Aorta (tissue), 5 donors: ENCODE measurements around the gene MAP3K5. TPM values are rescaled to one million over a fixed set of nuclear protein-coding genes. Genes with fewer than 3 reads are reported as not detected.

ENCODE experiments used
- ATAC-seq: fragments of 200-7000 bp; cut with Tn5 transposase; one replicate; pipeline ENCODE4 v1.9.1; 2022; ENCODE audit warnings: moderate library complexity; ENCODE audit not compliant: low FRiP score
- DNase-seq, 2 donors: peaks; one replicate each; pipeline ENCODE4 v3.0.0-alpha.2; 2020
- H3K27ac ChIP-seq, 2 donors: one replicate each; pipeline ENCODE4 v1.5.1; 2013; ENCODE audit warnings: low read length in 2 of 2, mild to moderate bottlenecking in 2 of 2, moderate library complexity in 2 of 2, control low read depth in 1 of 2, inconsistent platforms in 1 of 2, low read depth in 1 of 2
- H3K27me3 ChIP-seq, 2 donors: one replicate each; pipeline ENCODE4 v1.6.1; 2013; ENCODE audit warnings: control low read depth in 1 of 2, low read length in 1 of 2, mild to moderate bottlenecking in 1 of 2, moderate library complexity in 1 of 2; ENCODE audit not compliant: insufficient read depth in 2 of 2, control insufficient read depth in 1 of 2
- H3K36me3 ChIP-seq, 2 donors: one replicate each; pipeline ENCODE4 v1.6.1; 2013; ENCODE audit warnings: control low read depth in 1 of 2, low read length in 1 of 2, mild to moderate bottlenecking in 1 of 2; ENCODE audit not compliant: insufficient read depth in 2 of 2, control insufficient read depth in 1 of 2
- H3K4me1 ChIP-seq, 2 donors: one replicate each; pipeline ENCODE4 v1.6.1; 2013; ENCODE audit warnings: low read length in 2 of 2, control low read depth in 1 of 2, mild to moderate bottlenecking in 1 of 2, moderate library complexity in 1 of 2; ENCODE audit not compliant: insufficient read depth in 2 of 2, control insufficient read depth in 1 of 2
- H3K4me3 ChIP-seq, 2 donors: one replicate each; pipeline ENCODE4 v1.5.1; 2013; ENCODE audit warnings: low read length in 2 of 2, control low read depth in 1 of 2, mild to moderate bottlenecking in 1 of 2
- H3K9me3 ChIP-seq: one replicate; pipeline ENCODE4 v1.6.1; 2013; ENCODE audit warnings: mild to moderate bottlenecking, low read length; ENCODE audit not compliant: control insufficient read depth
- WGBS, 2 donors: extraction: QIAGEN DNeasy Blood & Tissue Kit; methylation state at CpG; one replicate each; pipeline ENCODE4 v1.1.7; 2013; 5-methylcytosine and 5-hydroxymethylcytosine counted together
- intact Hi-C, 2 donors: fragments of 100-400 bp; cut with DNase I; formaldehyde crosslinking; loops; one replicate each; pipeline versions ENCODE4 v1.14.2 to v1.15.0; 2022
- polyA plus RNA-seq, 2 donors: library from polyadenylated mRNA; stranded (reverse); fragments of 200-250 nt; gene quantifications; one replicate each; pipeline ENCODE4 v1.2.3, GENCODE V29; 2013
- total RNA-seq, 2 donors: library from RNA; stranded (reverse); fragmentation: NEBNext Ultra II Directional; extraction: Animal tissue kit (Norgen Biotek cat#: 25700); gene quantifications; one replicate each; pipeline ENCODE4 v1.2.1, GENCODE V29; 2021
- donor health status: healthy with polysubstance abuse.
- donor health status: Bipolar disorder and iron deficiency.
- donor health status: DM: no; HTN: no; CAD: no.
- donor health status: DM: no; HTN: no; CAD: no.
- donor health status: DM: yes; HTN: yes; CAD: no.

The MAP3K5 gene
- total and polyA plus RNA-seq, 4 donors = 16.2 to 48.4 (median 35.7) TPM

- WGBS, 2 donors = 31 to 43% methylated on average over 4 of the region's 4 CpGs
- H3K9me3 ChIP-seq = no peaks in the 10 kb centered on the region
- DNase-seq (no peak), ATAC-seq (no peak)
- peaks cover 3 to 26% of the 10 kb centered on the region in 2 donors for H3K4me1 ChIP-seq
- H3K36me3 ChIP-seq = no peaks in the 10 kb centered on the region
- H3K27ac ChIP-seq = peak overlapping the region; percentile 50 to 83
- peak overlapping the region in 1 of 2 donors; percentile 28 for H3K4me3 ChIP-seq
- no peaks in the 10 kb centered on the region for H3K27me3 ChIP-seq
- intact Hi-C loops = loop anchor here in 1 of 2 donors (5.0 kb wide), 1 partner anchor 100 kb away; no protein-coding TSS in a partner anchor
Measured at GRCh38 chr6:136787726-136788068, 4.6 kb downstream of the MAP3K5 start.

- ATAC-seq = no peak
- peak overlapping the region; percentile 30 to 55 for H3K27ac ChIP-seq
- whole genome bisulfite sequencing, 2 donors = 77 to 78% methylated on average over 6 of the region's 6 CpGs
Measured at GRCh38 chr6:136786658-136787057, 5.6 kb downstream of the MAP3K5 start.

GRCh38 chr6:136784910-136785746, 7.1 kb downstream of the MAP3K5 start:
- intact Hi-C loops = loop anchor here (5.0 kb wide), 2 partner anchors 38 to 98 kb away; no protein-coding TSS in a partner anchor
- Histone ChIP-seq H3K27ac (no peak overlapping the region), H3K36me3 (no peaks in the 10 kb centered on the region), H3K27me3 (no peaks in the 10 kb centered on the region), H3K4me1 (peaks cover 3 to 35% of the 10 kb centered on the region in 2 donors), H3K9me3 (no peaks in the 10 kb centered on the region), H3K4me3 (no peak overlapping the region)
- ATAC-seq = peak; percentile 60
- peak; percentile 79 to 82 for DNase-seq
- 35 to 39% methylated on average over 10 of the region's 10 CpGs for WGBS, 2 donors

More at GRCh38 chr6:136786658-136787057, 5.6 kb downstream of the MAP3K5 start:
- H3K27me3 ChIP-seq = no peaks in the 10 kb centered on the region
- peaks cover 3 to 33% of the 10 kb centered on the region in 2 donors for H3K4me1 ChIP-seq
- H3K9me3 ChIP-seq = no peaks in the 10 kb centered on the region
- H3K36me3 ChIP-seq = no peaks in the 10 kb centered on the region
- intact Hi-C loops = loop anchor here in 1 of 2 donors (5.0 kb wide), 1 partner anchor 99 kb away; no protein-coding TSS in a partner anchor
- no peak for DNase-seq
- no peak overlapping the region for H3K4me3 ChIP-seq

- intact Hi-C loops = loop anchor here in 1 of 2 donors (5.0 kb wide), 1 partner anchor 37 kb away; no protein-coding TSS in a partner anchor
- Histone ChIP-seq H3K36me3 (no peaks in the 10 kb centered on the region), H3K4me3 (no peak overlapping the region), H3K27ac (peak overlapping the region in 1 of 2 donors; percentile 26), H3K9me3 (no peaks in the 10 kb centered on the region), H3K27me3 (no peaks in the 10 kb centered on the region), H3K4me1 (peaks cover 3 to 35% of the 10 kb centered on the region in 2 donors)
- 22 to 23% methylated on average over 8 of the region's 8 CpGs for WGBS, 2 donors
- no peak for DNase-seq
- ATAC-seq = no peak
Measured at GRCh38 chr6:136784271-136784664, 8.0 kb downstream of the MAP3K5 start.

- ATAC-seq (peak; percentile 54), DNase-seq (peak in 1 of 2 donors; percentile 74)
- no peaks in the 10 kb centered on the region for H3K27me3 ChIP-seq
- no peaks in the 10 kb centered on the region for H3K36me3 ChIP-seq
- no peaks in the 10 kb centered on the region for H3K9me3 ChIP-seq
- H3K4me3 ChIP-seq = no peak overlapping the region
- H3K27ac ChIP-seq = peak overlapping the region in 1 of 2 donors; percentile 26
- peaks cover 3 to 35% of the 10 kb centered on the region in 2 donors for H3K4me1 ChIP-seq
- WGBS, 2 donors = 63 to 67% methylated on average over 9 of the region's 9 CpGs
- intact Hi-C loops = loop anchor here in 1 of 2 donors (5.0 kb wide), 1 partner anchor 36 kb away; no protein-coding TSS in a partner anchor
Measured at GRCh38 chr6:136783495-136784270, 8.6 kb downstream of the MAP3K5 start.

- no peaks in the 10 kb centered on the region for H3K9me3 ChIP-seq
- no peaks in the 10 kb centered on the region for H3K27me3 ChIP-seq
- 91 to 95% methylated on average over 6 of the region's 6 CpGs for WGBS, 2 donors
- no peaks in the 10 kb centered on the region for H3K36me3 ChIP-seq
- H3K27ac ChIP-seq = no peak overlapping the region
- ATAC-seq (no peak), DNase-seq (no peak)
- no peak overlapping the region for H3K4me3 ChIP-seq
- peaks cover 3 to 35% of the 10 kb centered on the region in 2 donors for H3K4me1 ChIP-seq
- intact Hi-C loops = loop anchor here in 1 of 2 donors (5.0 kb wide), 1 partner anchor 36 kb away; no protein-coding TSS in a partner anchor
Measured at GRCh38 chr6:136783021-136783420, 9.3 kb downstream of the MAP3K5 start.

- WGBS, 2 donors = 85 to 90% methylated on average over 1 of the region's 1 CpG
- H3K9me3 ChIP-seq = no peaks in the 10 kb centered on the region
- no peaks in the 10 kb centered on the region for H3K36me3 ChIP-seq
- intact Hi-C loops = loop anchor here in 1 of 2 donors (5.0 kb wide), 1 partner anchor 35 kb away; no protein-coding TSS in a partner anchor
- H3K4me1 ChIP-seq = peaks cover 0 to 32% of the 10 kb centered on the region in 2 donors
- no peaks in the 10 kb centered on the region for H3K27me3 ChIP-seq
- H3K4me3 ChIP-seq = no peak overlapping the region
- no peak for DNase-seq
- H3K27ac ChIP-seq = no peak overlapping the region
- no peak for ATAC-seq
Measured at GRCh38 chr6:136782021-136782770, 10.1 kb downstream of the MAP3K5 start.

GRCh38 chr6:136780972-136781371, 11.3 kb downstream of the MAP3K5 start:
- Histone ChIP-seq H3K9me3 (no peaks in the 10 kb centered on the region), H3K4me1 (peaks cover 0 to 28% of the 10 kb centered on the region in 2 donors), H3K27me3 (no peaks in the 10 kb centered on the region), H3K27ac (no peak overlapping the region), H3K36me3 (no peaks in the 10 kb centered on the region), H3K4me3 (no peak overlapping the region)
- intact Hi-C loops = loop anchor here in 1 of 2 donors (5.0 kb wide), 1 partner anchor 34 kb away; no protein-coding TSS in a partner anchor
- 90 to 91% methylated on average over 3 of the region's 3 CpGs for WGBS, 2 donors
- DNase-seq (no peak), ATAC-seq (no peak)
